A549 (cell line): ENCODE results near the gene GAMT. TPM values are rescaled to one million over a fixed set of nuclear protein-coding genes. Genes with fewer than 3 reads are reported as not detected.

ENCODE experiments used
- ATAC-seq, 2 experiments: fragments of 200-7000 bp in 1 of 2; fragments of >200 bp in 1 of 2; cut with Nextera tagmentation in 1 of 2; cut with Tn5 transposase in 1 of 2; 3 replicates each; pipeline versions ENCODE4 v1.8.0 to v1.9.1; 2018 to 2020; ENCODE audit warnings: mild to moderate bottlenecking in 1 of 2, moderate library complexity in 1 of 2
- CTCF ChIA-PET: fragments of 300-600 bp; sonication (Branson Sonifier 250); formaldehyde crosslinking; extraction: SDS; loops from one replicate; lab custom pipeline; 2021; ENCODE audit warnings: antibody characterized with exemption, inconsistent platforms; lab: Yijun Ruan, JAX
- POLR2A ChIA-PET: fragments of 350-600 bp; formaldehyde crosslinking; extraction: SDS; loops from one replicate; lab custom pipeline; 2021; ENCODE audit warnings: antibody characterized with exemption, inconsistent platforms; lab: Yijun Ruan, JAX
- DNase-seq, 2 experiments: peaks; one replicate each; pipeline versions ENCODE4 v3.0.0 to v3.0.0-alpha.2; 2011 to 2016; ENCODE audit warnings: low read depth in 1 of 2, low spot score in 1 of 2
- FAIRE-seq: peaks from 2 replicates; lab custom pipeline; 2011; peaks lifted over from hg19 to GRCh38; lab: Jason Lieb, UNC
- H3K27ac ChIP-seq, 2 experiments: fragments of >200 bp; sonication (Bioruptor Twin); formaldehyde crosslinking; 3 replicates each; pipeline ENCODE4 v1.5.1; 2016 to 2017
- H3K4me1 ChIP-seq: fragments of >200 bp; sonication (Bioruptor Twin); formaldehyde crosslinking; 3 replicates; pipeline ENCODE4 v1.6.1; 2016
- H3K4me2 ChIP-seq: fragments of >200 bp; sonication (Bioruptor Twin); formaldehyde crosslinking; 3 replicates; pipeline ENCODE4 v1.6.1; 2016
- H3K4me3 ChIP-seq: fragments of >200 bp; sonication (Bioruptor Twin); formaldehyde crosslinking; 3 replicates; pipeline ENCODE4 v1.5.1; 2016
- H3K9me3 ChIP-seq: fragments of >200 bp; sonication (Bioruptor Twin); formaldehyde crosslinking; 3 replicates; pipeline ENCODE4 v1.6.1; 2016
- CBX2 ChIP-seq: fragments of 200-600 bp; sonication (generic); IDR thresholded peaks from 2 replicates; pipeline ENCODE4 v1.6.1; 2016; ENCODE audit warnings: low read depth, mild to moderate bottlenecking, borderline replicate concordance
- CEBPB ChIP-seq, 2 experiments: fragments of >200 bp in 1 of 2; sonication (Bioruptor Twin) in 1 of 2; formaldehyde crosslinking in 1 of 2; IDR thresholded peaks; 2 replicates each; pipeline ENCODE4 v1.6.1; 2012 to 2016
- EHF ChIP-seq: fragments of 250-450 bp; sonication (Bioruptor Pico); IDR thresholded peaks from 2 replicates; pipeline ENCODE4 v1.5.0; 2020; ENCODE audit warnings: mild to moderate bottlenecking
- EHMT2 ChIP-seq: fragments of 200-600 bp; sonication (generic); IDR thresholded peaks from 2 replicates; pipeline ENCODE4 v1.6.1; 2016; ENCODE audit warnings: antibody characterized with exemption, low read depth, mild to moderate bottlenecking, moderate library complexity
- ESRRA ChIP-seq: fragments of 150-350 bp; IDR thresholded peaks from 2 replicates; pipeline ENCODE4 v1.6.1; 2014; ENCODE audit warnings: mild to moderate bottlenecking, low read length, borderline replicate concordance
- HES2 ChIP-seq: fragments of >200 bp; sonication (Bioruptor Twin); formaldehyde crosslinking; IDR thresholded peaks from 2 replicates; pipeline ENCODE4 v1.6.1; 2016
- HOXA7 ChIP-seq: fragments of 250-450 bp; sonication (Bioruptor Pico); IDR thresholded peaks from 2 replicates; pipeline ENCODE4 v1.5.0; 2020; ENCODE audit warnings: mild to moderate bottlenecking, moderate library complexity
- HOXB13 ChIP-seq: fragments of 250-450 bp; sonication (Bioruptor Pico); IDR thresholded peaks from 2 replicates; pipeline ENCODE4 v1.5.0; 2020; ENCODE audit warnings: low read depth, mild to moderate bottlenecking, moderate library complexity
- KDM1A ChIP-seq: fragments of 200-600 bp; sonication (generic); IDR thresholded peaks from 2 replicates; pipeline ENCODE4 v1.6.1; 2016; ENCODE audit warnings: low read depth, mild to moderate bottlenecking
- MAFK ChIP-seq: fragments of 450-650 bp; IDR thresholded peaks from 2 replicates; pipeline ENCODE4 v1.6.1; 2014; ENCODE audit not compliant: partially characterized antibody
- MAZ ChIP-seq: fragments of 150-350 bp; IDR thresholded peaks from 2 replicates; pipeline ENCODE4 v1.6.1; 2014; ENCODE audit warnings: antibody characterized with exemption, low read depth, low read length, borderline replicate concordance
- MYC ChIP-seq: IDR thresholded peaks from 2 replicates; pipeline ENCODE4 v1.6.1; 2012; ENCODE audit warnings: mild to moderate bottlenecking, inconsistent platforms, low read length, improper control_type of control experiment, borderline replicate concordance
- NR3C1 ChIP-seq: fragments of >200 bp; sonication (Bioruptor Twin); formaldehyde crosslinking; IDR thresholded peaks from 3 replicates; pipeline ENCODE4 v1.6.1; 2017
- PBX3 ChIP-seq: IDR thresholded peaks from 2 replicates; pipeline ENCODE4 v1.6.1; 2012
- PHF8 ChIP-seq: fragments of 200-600 bp; sonication (generic); IDR thresholded peaks from 2 replicates; pipeline ENCODE4 v1.6.1; 2016; ENCODE audit warnings: low read depth, mild to moderate bottlenecking, antibody characterized with exemption, moderate library complexity, borderline replicate concordance
- POLR2A ChIP-seq: IDR thresholded peaks from 2 replicates; pipeline ENCODE4 v1.6.1; 2012; ENCODE audit warnings: mild to moderate bottlenecking, low read length
- RNF2 ChIP-seq: fragments of 200-600 bp; sonication (generic); IDR thresholded peaks from 2 replicates; pipeline ENCODE4 v1.6.1; 2016; ENCODE audit warnings: low read depth, mild to moderate bottlenecking, antibody characterized with exemption, moderate library complexity, borderline replicate concordance
- TFCP2L1 ChIP-seq: fragments of 250-450 bp; sonication (Bioruptor Pico); IDR thresholded peaks from 2 replicates; pipeline ENCODE4 v1.5.0; 2021; ENCODE audit warnings: mild to moderate bottlenecking
- TP53 ChIP-seq: fragments of 250-450 bp; sonication (Bioruptor Pico); IDR thresholded peaks from 2 replicates; pipeline ENCODE4 v1.5.0; 2021; ENCODE audit warnings: mild to moderate bottlenecking, moderate library complexity
- ZFP36 ChIP-seq: fragments of 450-650 bp; IDR thresholded peaks from 2 replicates; pipeline ENCODE4 v1.6.1; 2014; ENCODE audit warnings: borderline replicate concordance; ENCODE audit not compliant: partially characterized antibody
- WGBS: methylation state at CpG from one replicate; pipeline ENCODE4 v1.1.6; 2017; ENCODE audit errors: missing lambda C conversion rate; 5-methylcytosine and 5-hydroxymethylcytosine counted together
- polyA plus RNA-seq, 4 experiments: library from polyadenylated mRNA; depleted of rRNA in 3 of 4; stranded (reverse); fragments of >200 nt; fragmentation: RNase III in 1 of 4; extraction: RNeasy Plus Mini Kit Qiagen cat#74134 plus additional on column Dnase treatment in 1 of 4; gene quantifications; 2 replicates in 3 of 4; 3 replicates in 1 of 4; pipeline ENCODE4 v1.2.3, GENCODE V29; 2011 to 2017
- TF ChIP-seq, protein P1 (sequence below): fragments of 200-600 bp; sonication (generic); IDR thresholded peaks from 2 replicates; pipeline ENCODE4 v1.6.1; 2016; ENCODE audit warnings: antibody characterized with exemption, mild to moderate bottlenecking, moderate library complexity
- TF ChIP-seq, protein P2 (sequence below): fragments of >200 bp; sonication (Bioruptor Twin); formaldehyde crosslinking; IDR thresholded peaks from 3 replicates; pipeline ENCODE4 v1.6.1; 2016
- TF ChIP-seq, protein P3 (sequence below): fragments of 250-450 bp; sonication (Bioruptor Pico); IDR thresholded peaks from 2 replicates; pipeline ENCODE4 v1.5.0; 2021; ENCODE audit warnings: mild to moderate bottlenecking, moderate library complexity, borderline replicate concordance

The GAMT gene
- polyA plus RNA-seq, 2 of the 4 experiments (the other 2 are of a cell fraction), result 13.6 to 26.0 TPM

DNA sequence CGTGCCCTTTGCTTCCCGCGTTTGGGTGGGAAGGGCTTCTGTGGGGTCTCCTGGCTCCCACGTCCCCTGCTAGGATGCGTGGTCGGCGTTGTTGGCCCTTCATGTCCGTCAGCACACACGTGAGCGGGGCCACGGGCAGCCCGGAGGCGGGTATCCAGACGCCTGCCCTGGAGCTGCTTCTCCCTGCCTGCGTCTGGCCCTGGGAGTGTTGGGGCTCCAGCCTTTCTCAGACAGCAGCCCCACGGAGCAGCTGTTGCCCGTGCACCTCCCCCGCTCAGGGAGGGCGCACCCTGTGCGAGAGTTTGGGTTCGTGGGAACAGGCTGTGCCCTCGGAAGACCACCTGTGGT is 20.6 kb upstream of the GAMT start:
- Histone ChIP-seq H3K9me3 (no peaks in the 10 kb centered on the region), H3K4me3 (no peak overlapping the region), H3K27ac (no peak overlapping the region), H3K4me2 (no peak overlapping the region), H3K4me1 (no peaks in the 10 kb centered on the region)
- CTCF ChIA-PET, result interaction anchor here (1.0 to 1.5 kb wide), 2 partner anchors 9 to 23 kb away, joined by 3 to 8 read pairs; no protein-coding TSS in a partner anchor
- no CpG with 5 or more reads among the region's 22 CpGs for WGBS
- DNase-seq, result no peak
- ATAC-seq, result no peak
- POLR2A ChIA-PET, result no interaction called here
- TF ChIP-seq, protein P1, sequence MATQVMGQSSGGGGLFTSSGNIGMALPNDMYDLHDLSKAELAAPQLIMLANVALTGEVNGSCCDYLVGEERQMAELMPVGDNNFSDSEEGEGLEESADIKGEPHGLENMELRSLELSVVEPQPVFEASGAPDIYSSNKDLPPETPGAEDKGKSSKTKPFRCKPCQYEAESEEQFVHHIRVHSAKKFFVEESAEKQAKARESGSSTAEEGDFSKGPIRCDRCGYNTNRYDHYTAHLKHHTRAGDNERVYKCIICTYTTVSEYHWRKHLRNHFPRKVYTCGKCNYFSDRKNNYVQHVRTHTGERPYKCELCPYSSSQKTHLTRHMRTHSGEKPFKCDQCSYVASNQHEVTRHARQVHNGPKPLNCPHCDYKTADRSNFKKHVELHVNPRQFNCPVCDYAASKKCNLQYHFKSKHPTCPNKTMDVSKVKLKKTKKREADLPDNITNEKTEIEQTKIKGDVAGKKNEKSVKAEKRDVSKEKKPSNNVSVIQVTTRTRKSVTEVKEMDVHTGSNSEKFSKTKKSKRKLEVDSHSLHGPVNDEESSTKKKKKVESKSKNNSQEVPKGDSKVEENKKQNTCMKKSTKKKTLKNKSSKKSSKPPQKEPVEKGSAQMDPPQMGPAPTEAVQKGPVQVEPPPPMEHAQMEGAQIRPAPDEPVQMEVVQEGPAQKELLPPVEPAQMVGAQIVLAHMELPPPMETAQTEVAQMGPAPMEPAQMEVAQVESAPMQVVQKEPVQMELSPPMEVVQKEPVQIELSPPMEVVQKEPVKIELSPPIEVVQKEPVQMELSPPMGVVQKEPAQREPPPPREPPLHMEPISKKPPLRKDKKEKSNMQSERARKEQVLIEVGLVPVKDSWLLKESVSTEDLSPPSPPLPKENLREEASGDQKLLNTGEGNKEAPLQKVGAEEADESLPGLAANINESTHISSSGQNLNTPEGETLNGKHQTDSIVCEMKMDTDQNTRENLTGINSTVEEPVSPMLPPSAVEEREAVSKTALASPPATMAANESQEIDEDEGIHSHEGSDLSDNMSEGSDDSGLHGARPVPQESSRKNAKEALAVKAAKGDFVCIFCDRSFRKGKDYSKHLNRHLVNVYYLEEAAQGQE, result no peak
- TF ChIP-seq EHF, result no peak
- TF ChIP-seq HES2, result no peak
- TF ChIP-seq TFCP2L1 (CRISPR knock-in tag), result no peak
- TF ChIP-seq, protein P2, sequence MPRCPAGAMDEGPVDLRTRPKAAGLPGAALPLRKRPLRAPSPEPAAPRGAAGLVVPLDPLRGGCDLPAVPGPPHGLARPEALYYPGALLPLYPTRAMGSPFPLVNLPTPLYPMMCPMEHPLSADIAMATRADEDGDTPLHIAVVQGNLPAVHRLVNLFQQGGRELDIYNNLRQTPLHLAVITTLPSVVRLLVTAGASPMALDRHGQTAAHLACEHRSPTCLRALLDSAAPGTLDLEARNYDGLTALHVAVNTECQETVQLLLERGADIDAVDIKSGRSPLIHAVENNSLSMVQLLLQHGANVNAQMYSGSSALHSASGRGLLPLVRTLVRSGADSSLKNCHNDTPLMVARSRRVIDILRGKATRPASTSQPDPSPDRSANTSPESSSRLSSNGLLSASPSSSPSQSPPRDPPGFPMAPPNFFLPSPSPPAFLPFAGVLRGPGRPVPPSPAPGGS, result no peak
- no peak for TF ChIP-seq KDM1A
- no peak for TF ChIP-seq CBX2
- TF ChIP-seq MYC, result no peak
- TF ChIP-seq PBX3, result no peak
- TF ChIP-seq EHMT2, result no peak
- TF ChIP-seq NR3C1, result no peak
- TF ChIP-seq HOXA7 (CRISPR knock-in tag), result no peak
- no peak for TF ChIP-seq PHF8
- TF ChIP-seq HOXB13 (CRISPR knock-in tag), result no peak
- TF ChIP-seq POLR2A, result no peak
- TF ChIP-seq MAFK, result no peak
- TF ChIP-seq, protein P3, sequence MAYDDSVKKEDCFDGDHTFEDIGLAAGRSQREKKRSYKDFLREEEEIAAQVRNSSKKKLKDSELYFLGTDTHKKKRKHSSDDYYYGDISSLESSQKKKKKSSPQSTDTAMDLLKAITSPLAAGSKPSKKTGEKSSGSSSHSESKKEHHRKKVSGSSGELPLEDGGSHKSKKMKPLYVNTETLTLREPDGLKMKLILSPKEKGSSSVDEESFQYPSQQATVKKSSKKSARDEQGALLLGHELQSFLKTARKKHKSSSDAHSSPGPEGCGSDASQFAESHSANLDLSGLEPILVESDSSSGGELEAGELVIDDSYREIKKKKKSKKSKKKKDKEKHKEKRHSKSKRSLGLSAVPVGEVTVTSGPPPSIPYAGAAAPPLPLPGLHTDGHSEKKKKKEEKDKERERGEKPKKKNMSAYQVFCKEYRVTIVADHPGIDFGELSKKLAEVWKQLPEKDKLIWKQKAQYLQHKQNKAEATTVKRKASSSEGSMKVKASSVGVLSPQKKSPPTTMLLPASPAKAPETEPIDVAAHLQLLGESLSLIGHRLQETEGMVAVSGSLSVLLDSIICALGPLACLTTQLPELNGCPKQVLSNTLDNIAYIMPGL (CRISPR knock-in tag), result no peak
- no peak for TF ChIP-seq CEBPB (IDR thresholded peaks at IDR 0.05)
- no peak for FAIRE-seq

GRCh38 chr19:1421218-1421957 is 20.0 kb upstream of the GAMT start:
- Histone ChIP-seq H3K4me3 (no peak overlapping the region), H3K4me2 (no peak overlapping the region), H3K4me1 (no peaks in the 10 kb centered on the region), H3K9me3 (no peaks in the 10 kb centered on the region), H3K27ac (no peak overlapping the region)
- TF ChIP-seq ZFP36 (no peak), HES2 (no peak), MAZ (no peak), MAFK (no peak), ESRRA (no peak), TP53 (CRISPR knock-in tag) (no peak), RNF2 (no peak), TFCP2L1 (CRISPR knock-in tag) (no peak), MYC (no peak)
- ChIA-PET POLR2A (interaction anchor here (0.6 kb wide), 1 partner anchor 22 kb away, joined by 3 read pairs; no protein-coding TSS in a partner anchor), CTCF (interaction anchor here (1.0 to 1.5 kb wide), 5 partner anchors 8 to 24 kb away, joined by 3 to 8 read pairs (median 4); partner anchors contain the start of gene RPS15)
- FAIRE-seq (no peak), ATAC-seq (no peak), DNase-seq (no peak)
- 91% methylated on average over 11 of the region's 37 CpGs for WGBS
